ENCODE data around the gene CFAP57. TPM values are rescaled to one million over a fixed set of nuclear protein-coding genes. Genes with fewer than 3 reads are reported as not detected.

The CFAP57 gene
- total and polyA plus RNA-seq, 2 of the 4 experiments (the other 2 are of a cell fraction), result 0.29 to 0.36 TPM

DNA sequence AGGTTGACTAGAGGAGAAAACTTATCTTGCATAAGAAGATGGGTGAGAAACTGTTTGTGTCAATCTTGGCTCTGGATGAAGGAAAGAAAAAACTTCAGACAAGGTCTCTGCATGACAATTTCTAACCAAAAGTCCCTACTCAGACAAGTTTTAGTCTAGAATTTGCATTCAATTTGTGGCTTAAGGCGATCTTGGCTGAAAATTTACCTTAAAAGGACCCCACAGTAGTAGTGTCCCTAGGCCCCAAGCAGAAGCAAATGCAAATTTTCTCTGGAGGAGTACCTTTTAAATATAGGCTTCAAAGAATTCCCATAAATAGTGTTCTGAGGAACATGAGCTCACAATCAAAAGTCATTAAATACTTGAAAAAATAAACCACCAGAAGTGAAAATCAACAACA lies 80.1 kb downstream of the CFAP57 start:
- peaks cover 44% of the 10 kb centered on the region for H3K27me3 ChIP-seq (ENCODE audit: control insufficient read depth, insufficient read depth, low read length)
- no peak overlapping the region for H4K5ac ChIP-seq (ENCODE audit: low read depth, low read length)
- H3K4me2 ChIP-seq (ENCODE audit: low read depth, low read length), result no peak overlapping the region
- H2BK20ac ChIP-seq (ENCODE audit: low read depth, low read length), result no peak overlapping the region
- peaks cover 10% of the 10 kb centered on the region for H3K9me3 ChIP-seq (ENCODE audit: control insufficient read depth, insufficient read depth, low read length)
- H3K79me1 ChIP-seq (ENCODE audit: low read depth in 1 of 2, low read length in 2 of 2), result no peaks in the 10 kb centered on the region
- no CpG with 5 or more reads among the region's 1 CpG for WGBS, 2 experiments (ENCODE audit: extremely low coverage in 2 of 2, insufficient read length in 1 of 2)
- no peak overlapping the region for H3K14ac ChIP-seq (replicated peaks; ENCODE audit: low read depth, low read length)
- no peak overlapping the region for H3K27ac ChIP-seq (ENCODE audit: insufficient read depth, low read length)
- ChIA-PET POLR2A (ENCODE audit: unreplicated experiment) (no interaction called here), CTCF (no interaction called here)
- no peak overlapping the region for H3K4me3 ChIP-seq (ENCODE audit: insufficient read depth, low read depth, low read length)
- TF ChIP-seq FOS (IDR thresholded peaks at IDR 0.05; ENCODE audit: low read depth, low read length), result no peak
- no peak for TF ChIP-seq POLR2A (IDR thresholded peaks at IDR 0.05; ENCODE audit: low read depth, low read length)
- no peak for TF ChIP-seq MXI1 (IDR thresholded peaks at IDR 0.05; ENCODE audit: borderline replicate concordance, low read depth, low read length)
- no peak for TF ChIP-seq CHD1 (IDR thresholded peaks at IDR 0.05; ENCODE audit: low read depth, low read length)
- no peak for TF ChIP-seq SMC3 (IDR thresholded peaks at IDR 0.05; ENCODE audit: low read depth, low read length)
- TF ChIP-seq MAZ (IDR thresholded peaks at IDR 0.05; ENCODE audit: borderline replicate concordance, low read depth, low read length), result no peak
- TF ChIP-seq, protein P1, sequence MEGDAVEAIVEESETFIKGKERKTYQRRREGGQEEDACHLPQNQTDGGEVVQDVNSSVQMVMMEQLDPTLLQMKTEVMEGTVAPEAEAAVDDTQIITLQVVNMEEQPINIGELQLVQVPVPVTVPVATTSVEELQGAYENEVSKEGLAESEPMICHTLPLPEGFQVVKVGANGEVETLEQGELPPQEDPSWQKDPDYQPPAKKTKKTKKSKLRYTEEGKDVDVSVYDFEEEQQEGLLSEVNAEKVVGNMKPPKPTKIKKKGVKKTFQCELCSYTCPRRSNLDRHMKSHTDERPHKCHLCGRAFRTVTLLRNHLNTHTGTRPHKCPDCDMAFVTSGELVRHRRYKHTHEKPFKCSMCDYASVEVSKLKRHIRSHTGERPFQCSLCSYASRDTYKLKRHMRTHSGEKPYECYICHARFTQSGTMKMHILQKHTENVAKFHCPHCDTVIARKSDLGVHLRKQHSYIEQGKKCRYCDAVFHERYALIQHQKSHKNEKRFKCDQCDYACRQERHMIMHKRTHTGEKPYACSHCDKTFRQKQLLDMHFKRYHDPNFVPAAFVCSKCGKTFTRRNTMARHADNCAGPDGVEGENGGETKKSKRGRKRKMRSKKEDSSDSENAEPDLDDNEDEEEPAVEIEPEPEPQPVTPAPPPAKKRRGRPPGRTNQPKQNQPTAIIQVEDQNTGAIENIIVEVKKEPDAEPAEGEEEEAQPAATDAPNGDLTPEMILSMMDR (conservative IDR thresholded peaks at IDR 0.05; ENCODE audit: low read depth, low read length), result no peak
- TF ChIP-seq BHLHE40 (IDR thresholded peaks at IDR 0.05; ENCODE audit: low read depth, low read length), result no peak
- TF ChIP-seq NFE2L2 (IDR thresholded peaks at IDR 0.05; ENCODE audit: low read depth, low read length), result no peak
- TF ChIP-seq RCOR1 (IDR thresholded peaks at IDR 0.05; ENCODE audit: insufficient replicate concordance, low read length), result no peak
- no peak overlapping the region for H2AK5ac ChIP-seq (ENCODE audit: low read depth, low read length)
- H3K9ac ChIP-seq (ENCODE audit: low read depth, low read length), result no peak overlapping the region
- H3K18ac ChIP-seq (ENCODE audit: low read depth, low read length), result no peak overlapping the region
- no peak overlapping the region for H2BK120ac ChIP-seq (ENCODE audit: low read depth, low read length)
- ATAC-seq (ENCODE audit: low read depth) (no peak), DNase-seq (no peak)
- H2AK9ac ChIP-seq (replicated peaks; ENCODE audit: low read depth, low read length, poor library complexity), result no peak overlapping the region
- BruUV-seq (replicated peaks), result no TSS peak
- no peak overlapping the region for H2AFZ ChIP-seq (replicated peaks; ENCODE audit: low read length, poor library complexity)
- H3K9me1 ChIP-seq (ENCODE audit: insufficient read depth, low read length), result no peaks in the 10 kb centered on the region
- intact Hi-C loops (cut with micrococcal nuclease) (no loop called here), in situ Hi-C loops (cut with MboI; ENCODE audit: low sequenced_read_pairs) (no loop called here), dilution Hi-C loops (cut with HindIII; ENCODE audit: low sequenced_read_pairs, unreplicated experiment) (no loop called here)
- no peak overlapping the region for H2BK5ac ChIP-seq (ENCODE audit: low read depth, low read length, poor library complexity, severe bottlenecking)
- no peak overlapping the region for H2BK15ac ChIP-seq (ENCODE audit: low read depth, low read length)
- H4K91ac ChIP-seq (ENCODE audit: insufficient read depth, low read depth, low read length), result no peak overlapping the region
- H3K56ac ChIP-seq (ENCODE audit: extremely low read depth, insufficient read depth, low read length), result no peak overlapping the region
- no peaks in the 10 kb centered on the region for H3K4me1 ChIP-seq (ENCODE audit: control insufficient read depth, insufficient read depth, low read length)
- H3K36me3 ChIP-seq (ENCODE audit: control insufficient read depth, insufficient read depth, low read length), result no peaks in the 10 kb centered on the region
- no peak overlapping the region for H4K8ac ChIP-seq (ENCODE audit: low read depth in 2 of 2, low read length in 2 of 2)
- H4K20me1 ChIP-seq (ENCODE audit: insufficient read depth, low read length), result no peaks in the 10 kb centered on the region
- H3K4ac ChIP-seq (ENCODE audit: low read depth, low read length), result no peak overlapping the region
- no peak overlapping the region for H3K23ac ChIP-seq (ENCODE audit: low read depth, low read length)

Data from IMR-90 (cell line).